ENCODE measurements around the gene KCNJ1.

Gene KCNJ1

DNA sequence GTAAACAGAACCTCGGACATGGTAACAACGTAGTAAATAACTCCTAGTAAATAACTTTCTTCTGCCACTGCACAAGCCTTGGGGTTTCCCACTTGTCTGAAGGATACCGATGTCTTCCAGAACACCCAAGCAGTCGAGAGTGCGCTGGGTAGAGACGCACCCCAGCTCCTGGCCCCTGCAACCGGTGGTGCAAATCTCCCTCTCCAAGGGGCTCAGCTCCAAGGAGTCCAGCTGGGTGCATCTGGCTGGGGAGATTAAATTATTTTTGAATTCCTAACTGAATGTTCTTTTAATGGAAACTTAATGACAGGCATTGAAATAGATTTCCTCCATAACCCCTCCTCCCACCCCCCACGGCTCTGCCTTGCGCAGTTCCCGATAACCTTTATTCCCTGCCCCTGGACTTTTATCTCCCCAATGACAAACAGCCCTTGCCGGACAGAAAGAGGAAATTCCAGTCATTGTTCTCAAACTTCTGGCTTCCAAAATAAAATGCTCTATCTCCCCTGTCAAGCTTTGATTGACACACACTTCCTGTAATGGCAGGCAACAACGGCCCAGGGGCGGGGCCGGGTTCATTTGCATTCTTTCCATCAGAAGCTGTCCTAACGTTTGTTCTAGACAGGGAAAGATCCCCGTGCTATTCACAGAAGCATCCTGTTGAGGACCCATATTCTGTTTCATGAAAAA is 31.2 kb downstream of the KCNJ1 start:
- TF ChIP-seq YY1 (IDR thresholded peaks at IDR 0.05; ENCODE audit: insufficient read depth, insufficient read length) (no peak), ZNF274 (IDR thresholded peaks at IDR 0.05; ENCODE audit: low read depth, low read length) (no peak), SUZ12 (IDR thresholded peaks at IDR 0.05; ENCODE audit: extremely low read depth, insufficient read depth, insufficient read length) (no peak)
- H3K9ac ChIP-seq (ENCODE audit: insufficient read length, low read depth): no peak overlapping the region
- DNase-seq (ENCODE audit: low read depth, low spot score): no peak
- H3K36me3 ChIP-seq (ENCODE audit: insufficient read depth, insufficient read length, low read length): no peaks in the 10 kb centered on the region
- no peaks in the 10 kb centered on the region for H3K9me3 ChIP-seq (ENCODE audit: insufficient read depth, low read length)
- no peak overlapping the region for H3K4me3 ChIP-seq (ENCODE audit: insufficient read length, low read depth)
- no peaks in the 10 kb centered on the region for H3K4me1 ChIP-seq (ENCODE audit: insufficient read depth, insufficient read length)
- no peaks in the 10 kb centered on the region for H3K27me3 ChIP-seq (ENCODE audit: insufficient read depth, insufficient read length)

DNA sequence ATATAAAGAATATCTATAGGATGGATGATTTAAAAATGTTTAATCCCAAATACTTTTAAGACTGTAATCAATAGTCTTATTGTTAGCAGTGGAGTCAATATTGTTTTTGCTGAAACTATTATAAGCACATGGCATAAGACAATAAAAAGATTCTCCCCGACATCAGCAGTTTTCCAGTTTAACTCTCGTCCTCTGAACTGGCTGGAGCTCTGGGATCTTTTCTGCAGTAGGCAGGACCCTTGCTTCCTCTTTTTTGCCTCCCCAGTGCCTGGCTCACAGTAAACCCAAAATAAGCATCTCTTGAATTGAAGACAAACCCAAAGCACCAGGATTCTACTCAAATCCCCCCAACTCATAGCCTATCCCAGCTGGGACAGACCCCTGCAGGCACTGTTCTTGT is 32.9 kb downstream of the KCNJ1 start:
- Histone ChIP-seq H3K36me3 (ENCODE audit: insufficient read depth, insufficient read length, low read length) (no peaks in the 10 kb centered on the region), H3K4me3 (ENCODE audit: insufficient read length, low read depth) (no peak overlapping the region), H3K27me3 (ENCODE audit: insufficient read depth, insufficient read length) (no peaks in the 10 kb centered on the region), H3K9ac (ENCODE audit: insufficient read length, low read depth) (no peak overlapping the region), H3K4me1 (ENCODE audit: insufficient read depth, insufficient read length) (no peaks in the 10 kb centered on the region), H3K9me3 (ENCODE audit: insufficient read depth, low read length) (no peaks in the 10 kb centered on the region)
- TF ChIP-seq ZNF274 (IDR thresholded peaks at IDR 0.05; ENCODE audit: low read depth, low read length) (no peak), SUZ12 (IDR thresholded peaks at IDR 0.05; ENCODE audit: extremely low read depth, insufficient read depth, insufficient read length) (no peak), YY1 (IDR thresholded peaks at IDR 0.05; ENCODE audit: insufficient read depth, insufficient read length) (no peak)
- no peak for DNase-seq (ENCODE audit: low read depth, low spot score)

- H3K4me1 ChIP-seq (ENCODE audit: insufficient read depth, insufficient read length): no peaks in the 10 kb centered on the region
- no peak for TF ChIP-seq SUZ12 (IDR thresholded peaks at IDR 0.05; ENCODE audit: extremely low read depth, insufficient read depth, insufficient read length)
- no peak for TF ChIP-seq YY1 (IDR thresholded peaks at IDR 0.05; ENCODE audit: insufficient read depth, insufficient read length)
- no peak for TF ChIP-seq ZNF274 (IDR thresholded peaks at IDR 0.05; ENCODE audit: low read depth, low read length)
Observed at GRCh38 chr11:128832121-128832497, 35.0 kb downstream of the KCNJ1 start.

DNA sequence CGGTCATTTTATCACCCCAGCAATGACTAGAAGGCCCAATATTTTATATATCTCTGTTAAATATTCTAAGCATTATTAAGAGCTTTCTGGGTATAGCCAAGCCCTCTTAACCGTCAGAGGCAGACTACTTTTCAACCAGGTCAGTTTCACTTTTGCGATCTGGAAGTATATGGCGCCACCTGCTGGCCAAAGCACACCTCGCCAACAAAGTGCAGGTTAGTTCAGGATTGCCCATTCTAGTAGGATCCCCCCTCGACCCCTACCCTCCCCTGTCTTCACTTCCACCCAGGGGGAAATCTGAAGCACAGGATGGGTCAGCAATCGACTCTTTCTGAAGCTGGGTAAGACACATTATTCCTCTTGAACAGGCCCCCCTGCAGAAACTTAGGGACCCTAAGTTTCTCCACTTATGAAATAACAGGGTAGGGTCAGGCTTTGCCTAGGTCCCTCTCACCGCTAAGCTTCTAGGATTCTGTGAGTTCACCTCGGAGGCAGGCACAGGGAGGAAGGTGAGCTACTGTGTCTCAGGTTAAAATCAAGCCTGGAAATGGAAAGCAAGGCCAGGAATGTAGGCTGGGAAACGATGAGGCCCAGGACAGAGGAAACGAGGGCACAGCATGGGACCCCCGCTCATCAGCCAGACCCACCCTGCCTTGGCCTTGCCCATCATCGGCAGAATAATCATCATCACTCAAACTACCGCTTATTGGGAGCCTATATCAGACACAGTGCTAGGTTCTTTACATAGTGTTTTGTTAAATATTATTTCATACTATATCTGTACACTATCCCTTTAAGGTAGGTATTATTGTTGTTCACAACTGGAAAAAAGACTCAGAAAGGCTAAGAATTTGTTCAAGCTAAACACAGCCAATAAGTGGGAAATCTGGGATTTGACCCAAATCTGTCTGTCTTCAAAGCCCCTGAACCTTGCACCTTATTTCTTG is 35.6 kb downstream of the KCNJ1 start:
- peak; percentile 69 for DNase-seq (ENCODE audit: low read depth, low spot score)
- no peaks in the 10 kb centered on the region for H3K4me1 ChIP-seq (ENCODE audit: insufficient read depth, insufficient read length)
- no peaks in the 10 kb centered on the region for H3K27me3 ChIP-seq (ENCODE audit: insufficient read depth, insufficient read length)
- H3K9me3 ChIP-seq (ENCODE audit: insufficient read depth, low read length): no peaks in the 10 kb centered on the region
- no peak overlapping the region for H3K9ac ChIP-seq (ENCODE audit: insufficient read length, low read depth)
- H3K36me3 ChIP-seq (ENCODE audit: insufficient read depth, insufficient read length, low read length): no peaks in the 10 kb centered on the region
- TF ChIP-seq SUZ12 (IDR thresholded peaks at IDR 0.05; ENCODE audit: extremely low read depth, insufficient read depth, insufficient read length) (no peak), YY1 (IDR thresholded peaks at IDR 0.05; ENCODE audit: insufficient read depth, insufficient read length) (no peak), ZNF274 (IDR thresholded peaks at IDR 0.05; ENCODE audit: low read depth, low read length) (no peak)
- H3K4me3 ChIP-seq (ENCODE audit: insufficient read length, low read depth): no peak overlapping the region

More at GRCh38 chr11:128832121-128832497, 35.0 kb downstream of the KCNJ1 start:
- Histone ChIP-seq H3K9me3 (ENCODE audit: insufficient read depth, low read length) (no peaks in the 10 kb centered on the region), H3K27me3 (ENCODE audit: insufficient read depth, insufficient read length) (no peaks in the 10 kb centered on the region), H3K36me3 (ENCODE audit: insufficient read depth, insufficient read length, low read length) (no peaks in the 10 kb centered on the region), H3K9ac (ENCODE audit: insufficient read length, low read depth) (no peak overlapping the region), H3K4me3 (ENCODE audit: insufficient read length, low read depth) (no peak overlapping the region)
- DNase-seq (ENCODE audit: low read depth, low spot score): no peak

DNA sequence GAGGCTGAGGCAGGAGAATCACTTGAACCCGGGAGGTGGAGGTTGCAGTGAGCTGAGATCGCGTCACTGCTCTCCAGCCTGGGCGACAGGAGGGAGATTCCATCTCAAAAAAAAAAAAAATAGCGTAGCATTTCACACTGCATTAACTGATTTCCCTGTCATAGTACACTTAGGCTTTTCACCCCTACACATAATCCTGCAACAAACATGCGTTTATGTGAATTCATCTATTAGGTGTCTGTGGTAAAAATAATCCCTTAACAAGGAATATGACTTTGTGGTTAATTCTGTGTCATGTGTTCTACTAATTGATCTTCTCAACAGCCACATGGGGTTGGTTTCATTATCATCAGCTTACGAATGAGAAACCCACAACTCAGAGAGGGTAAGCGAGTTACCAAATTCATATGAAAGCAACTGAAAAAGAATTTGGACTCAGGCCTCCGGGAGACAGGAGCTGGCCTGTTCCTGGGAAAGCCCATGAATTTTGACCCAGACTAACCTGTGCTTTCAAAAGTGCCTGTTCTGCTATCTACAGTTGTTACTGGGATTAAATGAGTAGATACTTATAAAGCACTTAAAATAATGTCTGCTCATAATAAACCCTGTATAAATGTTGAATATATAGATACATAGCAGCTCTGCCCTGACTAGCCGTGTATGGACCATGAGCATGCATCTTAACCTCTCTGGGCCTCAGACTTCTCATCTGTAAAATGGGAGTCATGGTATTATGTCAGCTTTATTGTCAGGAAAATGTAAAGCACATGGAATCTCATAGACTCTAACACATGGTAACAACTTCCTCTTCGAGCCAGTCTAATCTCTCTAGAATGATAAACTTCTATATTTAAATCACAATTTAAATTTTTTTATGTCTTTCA is 36.6 kb downstream of the KCNJ1 start:
- Histone ChIP-seq H3K4me3 (ENCODE audit: insufficient read length, low read depth) (no peak overlapping the region), H3K9me3 (ENCODE audit: insufficient read depth, low read length) (no peaks in the 10 kb centered on the region), H3K27me3 (ENCODE audit: insufficient read depth, insufficient read length) (no peaks in the 10 kb centered on the region), H3K9ac (ENCODE audit: insufficient read length, low read depth) (no peak overlapping the region), H3K36me3 (ENCODE audit: insufficient read depth, insufficient read length, low read length) (no peaks in the 10 kb centered on the region), H3K4me1 (ENCODE audit: insufficient read depth, insufficient read length) (no peaks in the 10 kb centered on the region)
- TF ChIP-seq SUZ12 (IDR thresholded peaks at IDR 0.05; ENCODE audit: extremely low read depth, insufficient read depth, insufficient read length) (no peak), YY1 (IDR thresholded peaks at IDR 0.05; ENCODE audit: insufficient read depth, insufficient read length) (no peak), ZNF274 (IDR thresholded peaks at IDR 0.05; ENCODE audit: low read depth, low read length) (no peak)
- DNase-seq (ENCODE audit: low read depth, low spot score): no peak

GRCh38 chr11:128828350-128828749 is 38.7 kb downstream of the KCNJ1 start:
- Histone ChIP-seq H3K4me3 (ENCODE audit: insufficient read length, low read depth) (no peak overlapping the region), H3K9me3 (ENCODE audit: insufficient read depth, low read length) (no peaks in the 10 kb centered on the region), H3K27me3 (ENCODE audit: insufficient read depth, insufficient read length) (no peaks in the 10 kb centered on the region), H3K4me1 (ENCODE audit: insufficient read depth, insufficient read length) (peaks cover 1% of the 10 kb centered on the region), H3K36me3 (ENCODE audit: insufficient read depth, insufficient read length, low read length) (no peaks in the 10 kb centered on the region), H3K9ac (ENCODE audit: insufficient read length, low read depth) (no peak overlapping the region)
- TF ChIP-seq SUZ12 (IDR thresholded peaks at IDR 0.05; ENCODE audit: extremely low read depth, insufficient read depth, insufficient read length) (no peak), ZNF274 (IDR thresholded peaks at IDR 0.05; ENCODE audit: low read depth, low read length) (no peak), YY1 (IDR thresholded peaks at IDR 0.05; ENCODE audit: insufficient read depth, insufficient read length) (no peak)
- no peak for DNase-seq (ENCODE audit: low read depth, low spot score)

All from NT2/D1 (cell line).